OCI-LY3 (cell line): ENCODE measurements around the gene TSGA10IP.

Source experiments
- EZH2phosphoT487 ChIP-seq: fragments of 200-600 bp; shearing (Covaris generic); IDR thresholded peaks from 2 replicates; pipeline ENCODE4 v1.6.1; 2018; ENCODE audit warnings: antibody characterized with exemption, mixed run types, low read depth
- TF ChIP-seq, protein P1 (sequence below): fragments of 200-600, 300-600 bp; sonication (generic); IDR thresholded peaks from 2 replicates; pipeline ENCODE4 v1.5.1; 2014; ENCODE audit warnings: antibody characterized with exemption, low read length, low read depth

GRCh38 chr11:65937766-65938165, 7.5 kb upstream of the TSGA10IP start:
- TF ChIP-seq, protein P1, sequence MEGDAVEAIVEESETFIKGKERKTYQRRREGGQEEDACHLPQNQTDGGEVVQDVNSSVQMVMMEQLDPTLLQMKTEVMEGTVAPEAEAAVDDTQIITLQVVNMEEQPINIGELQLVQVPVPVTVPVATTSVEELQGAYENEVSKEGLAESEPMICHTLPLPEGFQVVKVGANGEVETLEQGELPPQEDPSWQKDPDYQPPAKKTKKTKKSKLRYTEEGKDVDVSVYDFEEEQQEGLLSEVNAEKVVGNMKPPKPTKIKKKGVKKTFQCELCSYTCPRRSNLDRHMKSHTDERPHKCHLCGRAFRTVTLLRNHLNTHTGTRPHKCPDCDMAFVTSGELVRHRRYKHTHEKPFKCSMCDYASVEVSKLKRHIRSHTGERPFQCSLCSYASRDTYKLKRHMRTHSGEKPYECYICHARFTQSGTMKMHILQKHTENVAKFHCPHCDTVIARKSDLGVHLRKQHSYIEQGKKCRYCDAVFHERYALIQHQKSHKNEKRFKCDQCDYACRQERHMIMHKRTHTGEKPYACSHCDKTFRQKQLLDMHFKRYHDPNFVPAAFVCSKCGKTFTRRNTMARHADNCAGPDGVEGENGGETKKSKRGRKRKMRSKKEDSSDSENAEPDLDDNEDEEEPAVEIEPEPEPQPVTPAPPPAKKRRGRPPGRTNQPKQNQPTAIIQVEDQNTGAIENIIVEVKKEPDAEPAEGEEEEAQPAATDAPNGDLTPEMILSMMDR = no peak
- TF ChIP-seq EZH2phosphoT487 = no peak
